HG02610 (cell line): ENCODE measurements around the gene TSPAN32.

Experiments used
- ATAC-seq: cut with Tn5 transposase; IDR thresholded peaks from one replicate; pipeline ENCODE4 v1.9.1; 2021; ENCODE audit warnings: mild to moderate bottlenecking, moderate library complexity; ENCODE audit not compliant: unreplicated experiment

The TSPAN32 gene

GRCh38 chr11:2301631-2302305, at the start of gene TSPAN32, which contains the start of gene C11orf21:
Gene TSPAN32, plus strand, starts transcription at chr11:2302013. Its CDS starts 137 bp downstream, at chr11:2302150.
Gene C11orf21, minus strand, starts transcription at chr11:2301918. Its CDS starts 110 bp downstream, at chr11:2301808.
- no peak for ATAC-seq

- no peak for ATAC-seq
These were observed 49.8 kb upstream of the TSPAN32 start for GRCh38 chr11:2252018-2252417.

- no peak for ATAC-seq
These were observed 45.4 kb upstream of the TSPAN32 start for GRCh38 chr11:2256293-2256913.

- no peak for ATAC-seq
These were observed 44.7 kb upstream of the TSPAN32 start for GRCh38 chr11:2256951-2257700.

- no peak for ATAC-seq
These were observed 43.0 kb upstream of the TSPAN32 start for GRCh38 chr11:2258501-2259465.

GRCh38 chr11:2259466-2259830, 42.4 kb upstream of the TSPAN32 start:
- no peak for ATAC-seq

GRCh38 chr11:2259897-2260451, 41.8 kb upstream of the TSPAN32 start:
- no peak for ATAC-seq

GRCh38 chr11:2260491-2261364, 41.1 kb upstream of the TSPAN32 start:
- ATAC-seq = no peak

- no peak for ATAC-seq
These were observed 40.2 kb upstream of the TSPAN32 start for GRCh38 chr11:2261436-2262230.

GRCh38 chr11:2262301-2263070, 39.3 kb upstream of the TSPAN32 start:
- ATAC-seq = no peak

GRCh38 chr11:2263071-2263565, 38.7 kb upstream of the TSPAN32 start:
- ATAC-seq = no peak

GRCh38 chr11:2263724-2264360, 38.0 kb upstream of the TSPAN32 start:
- no peak for ATAC-seq

- no peak for ATAC-seq
These were observed 37.3 kb upstream of the TSPAN32 start for GRCh38 chr11:2264366-2265053.

- peak; percentile 74 for ATAC-seq
These were observed 36.4 kb upstream of the TSPAN32 start for GRCh38 chr11:2265396-2265795.

- no peak for ATAC-seq
These were observed 35.8 kb upstream of the TSPAN32 start for GRCh38 chr11:2265854-2266585.
